H1 (cell line): ENCODE results near the gene PLPPR3. TPM values are rescaled to one million over a fixed set of nuclear protein-coding genes. Genes with fewer than 3 reads are reported as not detected.
A peak's percentile ranks its signal among the peaks of the same experiment; 100 is the strongest.

Experiments
- CTCF ChIA-PET: fragments of 300-600 bp; sonication (Branson Sonifier 250); formaldehyde crosslinking; loops from one replicate; lab custom pipeline; 2021; ENCODE audit not compliant: partially characterized antibody; lab: Charles Lee
- POLR2A ChIA-PET: fragments of 300-600 bp; sonication (Branson Sonifier 250); formaldehyde crosslinking; loops from one replicate; lab custom pipeline; 2021; ENCODE audit warnings: inconsistent platforms; ENCODE audit not compliant: partially characterized antibody; lab: Charles Lee
- DNase-seq, 2 experiments: peaks; one replicate each; pipeline versions ENCODE4 v3.0.0 to v3.0.0-alpha.2; 2010 to 2022; ENCODE audit warnings: low spot score in 2 of 2, low read depth in 1 of 2, mixed read lengths in 1 of 2
- FAIRE-seq: peaks from 2 replicates; lab custom pipeline; 2011; peaks lifted over from hg19 to GRCh38; lab: Jason Lieb, UNC
- H2AFZ ChIP-seq: 2 replicates; pipeline ENCODE4 v1.8.1; 2012; ENCODE audit warnings: low read length, inconsistent platforms
- H2AK5ac ChIP-seq: 2 replicates; pipeline ENCODE4 v1.6.1; 2013; ENCODE audit warnings: low read depth, low read length
- H2BK120ac ChIP-seq: replicated peaks from 2 replicates; pipeline ENCODE3; 2013; ENCODE audit warnings: low read depth, low read length, inconsistent platforms
- H2BK12ac ChIP-seq: 2 replicates; pipeline ENCODE4 v1.6.1; 2013; ENCODE audit warnings: low read depth, low read length
- H2BK15ac ChIP-seq: 2 replicates; pipeline ENCODE4 v1.6.1; 2013; ENCODE audit warnings: low read length
- H2BK20ac ChIP-seq: 2 replicates; pipeline ENCODE4 v1.6.1; 2013; ENCODE audit warnings: low read length
- H2BK5ac ChIP-seq: 2 replicates; pipeline ENCODE4 v1.6.1; 2013; ENCODE audit warnings: low read depth, low read length
- H3K14ac ChIP-seq: 2 replicates; pipeline ENCODE4 v1.6.1; 2013; ENCODE audit warnings: inconsistent platforms; ENCODE audit not compliant: insufficient read length
- H3K18ac ChIP-seq: 2 replicates; pipeline ENCODE4 v1.6.1; 2013; ENCODE audit warnings: low read length; ENCODE audit errors: extremely low read depth
- H3K23ac ChIP-seq: 2 replicates; pipeline ENCODE4 v1.6.1; 2013; ENCODE audit warnings: inconsistent platforms; ENCODE audit not compliant: insufficient read length
- H3K23me2 ChIP-seq: 2 replicates; pipeline ENCODE4 v1.6.1; 2013; ENCODE audit warnings: low read depth, low read length
- H3K27ac ChIP-seq: 2 replicates; pipeline ENCODE4 v1.6.1; 2011; ENCODE audit warnings: low read depth, low read length, inconsistent platforms
- H3K27me3 ChIP-seq, 4 experiments: replicated peaks in 1 of 4; 1 replicate in 1 of 4; 2 replicates in 3 of 4; pipeline versions ENCODE4 v1.6.1 to v1.8.1; 2011 to 2013; ENCODE audit warnings: low read length in 3 of 4, mild to moderate bottlenecking in 3 of 4, inconsistent platforms in 2 of 4, mixed read lengths in 2 of 4, moderate library complexity in 1 of 4; ENCODE audit not compliant: control insufficient read depth in 3 of 4, insufficient read depth in 3 of 4; ENCODE audit errors: extremely low read depth in 1 of 4
- H3K36me3 ChIP-seq, 4 experiments: 2 replicates each; pipeline versions ENCODE4 v1.6.1 to v1.8.1; 2011 to 2013; ENCODE audit warnings: mild to moderate bottlenecking in 4 of 4, low read length in 3 of 4, moderate library complexity in 2 of 4, control low read depth in 1 of 4, inconsistent platforms in 1 of 4; ENCODE audit not compliant: insufficient read depth in 4 of 4, control insufficient read depth in 2 of 4
- H3K4ac ChIP-seq: replicated peaks from 2 replicates; pipeline ENCODE3; 2013; ENCODE audit warnings: low read length, low read depth, mixed read lengths, inconsistent platforms; ENCODE audit not compliant: insufficient read length
- H3K4me1 ChIP-seq, 4 experiments: replicated peaks in 1 of 4; 1 replicate in 1 of 4; 2 replicates in 3 of 4; pipeline versions ENCODE4 v1.6.1 to v1.8.1; 2011 to 2013; ENCODE audit warnings: low read length in 3 of 4, inconsistent platforms in 2 of 4, mixed read lengths in 1 of 4; ENCODE audit not compliant: insufficient read depth in 4 of 4, control insufficient read depth in 3 of 4
- H3K4me2 ChIP-seq, 2 experiments: 2 replicates each; pipeline versions ENCODE4 v1.6.1 to v1.8.1; 2011 to 2013; ENCODE audit warnings: low read depth in 2 of 2, low read length in 2 of 2, control low read depth in 1 of 2, inconsistent platforms in 1 of 2, mild to moderate bottlenecking in 1 of 2; ENCODE audit not compliant: insufficient read depth in 1 of 2
- H3K4me3 ChIP-seq, 4 experiments: fragments of 200-600, 300-600 bp in 1 of 4; sonication (generic), shearing (Covaris generic), sonication (Bioruptor Twin) in 1 of 4; 2 replicates each; pipeline versions ENCODE4 v1.5.1 to v1.8.1; 2011 to 2016; ENCODE audit warnings: low read length in 4 of 4, low read depth in 3 of 4, control low read depth in 2 of 4, inconsistent platforms in 2 of 4, mild to moderate bottlenecking in 2 of 4, mixed read lengths in 1 of 4, moderate library complexity in 1 of 4; ENCODE audit not compliant: insufficient read depth in 2 of 4; ENCODE audit errors: extremely low read depth in 1 of 4
- H3K56ac ChIP-seq: replicated peaks from 2 replicates; pipeline ENCODE3; 2013; ENCODE audit warnings: low read depth, mild to moderate bottlenecking, mixed read lengths, low read length, inconsistent platforms; ENCODE audit not compliant: insufficient read length
- H3K79me1 ChIP-seq: 2 replicates; pipeline ENCODE4 v1.6.1; 2013; ENCODE audit warnings: low read depth, low read length, control low read depth
- H3K79me2 ChIP-seq, 2 experiments: 2 replicates each; pipeline versions ENCODE4 v1.6.1 to v1.8.1; 2012 to 2013; ENCODE audit warnings: low read length in 2 of 2, mild to moderate bottlenecking in 2 of 2, inconsistent platforms in 1 of 2; ENCODE audit not compliant: insufficient read depth in 2 of 2, control insufficient read depth in 1 of 2
- H3K9ac ChIP-seq, 4 experiments: replicated peaks in 1 of 4; 1 replicate in 1 of 4; 2 replicates in 3 of 4; pipeline versions ENCODE4 v1.6.1 to v1.8.1; 2011 to 2013; ENCODE audit warnings: low read depth in 3 of 4, low read length in 3 of 4, control low read depth in 2 of 4, mild to moderate bottlenecking in 2 of 4, moderate library complexity in 2 of 4, inconsistent platforms in 1 of 4; ENCODE audit errors: extremely low read depth in 1 of 4
- H3K9me3 ChIP-seq, 2 experiments: 2 replicates each; pipeline versions ENCODE4 v1.6.1 to v1.8.1; 2012 to 2013; ENCODE audit warnings: mild to moderate bottlenecking in 2 of 2, moderate library complexity in 2 of 2, control low read depth in 1 of 2, inconsistent platforms in 1 of 2, low read depth in 1 of 2, low read length in 1 of 2, mixed read lengths in 1 of 2; ENCODE audit not compliant: insufficient read depth in 2 of 2
- H4K20me1 ChIP-seq, 2 experiments: replicated peaks in 1 of 2; 2 replicates each; pipeline versions ENCODE3 to v1.8.1; 2011 to 2013; ENCODE audit warnings: inconsistent platforms in 2 of 2, low read length in 2 of 2, mild to moderate bottlenecking in 1 of 2; ENCODE audit not compliant: insufficient read depth in 2 of 2, control insufficient read depth in 1 of 2
- H4K5ac ChIP-seq: 2 replicates; pipeline ENCODE4 v1.6.1; 2013; ENCODE audit warnings: low read length, low read depth, mixed read lengths, inconsistent platforms; ENCODE audit not compliant: insufficient read length
- H4K8ac ChIP-seq: 2 replicates; pipeline ENCODE4 v1.8.0; 2013; ENCODE audit warnings: mild to moderate bottlenecking, moderate library complexity, low read length, inconsistent platforms; ENCODE audit not compliant: insufficient read depth; ENCODE audit errors: extremely low read depth
- H4K91ac ChIP-seq: replicated peaks from 2 replicates; pipeline ENCODE3; 2013; ENCODE audit warnings: low read length, mixed read lengths, inconsistent platforms; ENCODE audit not compliant: insufficient read length
- EZH2 ChIP-seq: fragments of 200-600 bp; sonication (generic); IDR thresholded peaks from 2 replicates; pipeline ENCODE4 v1.7.1; 2012; ENCODE audit warnings: low read depth, mild to moderate bottlenecking, moderate library complexity, low read length, inconsistent platforms; ENCODE audit not compliant: severe bottlenecking
- FOSL1 ChIP-seq: IDR thresholded peaks from 2 replicates; pipeline ENCODE4 v1.6.1; 2011; ENCODE audit warnings: mild to moderate bottlenecking, low read depth, low read length, moderate library complexity; ENCODE audit not compliant: insufficient read depth
- MAX ChIP-seq: IDR thresholded peaks from 2 replicates; pipeline ENCODE4 v1.6.1; 2012; ENCODE audit warnings: inconsistent platforms
- POU5F1 ChIP-seq: IDR thresholded peaks from 2 replicates; pipeline ENCODE4 v1.6.1; 2011; ENCODE audit warnings: low read depth, mild to moderate bottlenecking, low read length, moderate library complexity
- RAD21 ChIP-seq, 2 experiments: IDR thresholded peaks in 1 of 2; conservative IDR thresholded peaks in 1 of 2; 2 replicates each; pipeline ENCODE4 v1.6.1; 2011; ENCODE audit warnings: low read depth in 2 of 2, low read length in 2 of 2, improper control_type of control experiment in 1 of 2, inconsistent platforms in 1 of 2, mild to moderate bottlenecking in 1 of 2, moderate library complexity in 1 of 2
- RFX5 ChIP-seq: IDR thresholded peaks from 2 replicates; pipeline ENCODE4 v1.6.1; 2011; ENCODE audit warnings: low read depth, low read length, improper control_type of control experiment, borderline replicate concordance
- RNF2 ChIP-seq: fragments of 200-900, 300-1000 bp; sonication (generic); IDR thresholded peaks from 2 replicates; pipeline ENCODE4 v1.7.1; 2016; ENCODE audit warnings: borderline replicate concordance, low read depth, mild to moderate bottlenecking, antibody characterized with exemption, low read length; ENCODE audit not compliant: poor library complexity, severe bottlenecking; ENCODE audit errors: missing control alignments
- RXRA ChIP-seq: IDR thresholded peaks from 2 replicates; pipeline ENCODE4 v1.6.1; 2011; ENCODE audit warnings: low read depth, mild to moderate bottlenecking, low read length, moderate library complexity; ENCODE audit not compliant: insufficient read depth
- SRF ChIP-seq: IDR thresholded peaks from 2 replicates; pipeline ENCODE4 v1.6.1; 2011; ENCODE audit warnings: mild to moderate bottlenecking, low read depth, low read length, moderate library complexity
- WGBS, 2 experiments: shearing (Covaris generic) in 1 of 2; methylation state at CpG; one replicate each; pipeline versions ENCODE4 v1.1.6 to v1.1.7; 2013 to 2015; ENCODE audit warnings: low lambda C conversion rate in 2 of 2, mixed read lengths in 2 of 2, inconsistent platforms in 1 of 2, low coverage in 1 of 2, missing lambda C conversion rate in 1 of 2; ENCODE audit not compliant: insufficient replicate concordance in 2 of 2, insufficient coverage in 1 of 2, insufficient read length in 1 of 2; ENCODE audit errors: extremely low coverage in 1 of 2, missing lambda C conversion rate in 1 of 2; 5-methylcytosine and 5-hydroxymethylcytosine counted together
- polyA plus RNA-seq, 7 experiments: library from polyadenylated mRNA; depleted of rRNA in 3 of 7; stranded (reverse) in 5 of 7; unstranded in 2 of 7; fragments of >200 nt in 5 of 7; fragments of 200-250 nt in 2 of 7; gene quantifications; 1 replicate in 5 of 7; 2 replicates in 1 of 7; 4 replicates in 1 of 7; pipeline versions ENCODE4 v1.2.1 to v1.2.3, GENCODE V29; 2011 to 2013; ENCODE audit warnings: missing spikeins in 2 of 7, mixed read lengths in 2 of 7
- total RNA-seq: library from RNA; stranded (reverse); fragmentation: NEBNext Ultra II Directional; extraction: Animal tissue kit (Norgen Biotek cat#: 25700); gene quantifications from 2 replicates; pipeline ENCODE4 v1.2.1, GENCODE V29; 2021

Gene PLPPR3
- total and polyA plus RNA-seq, 2 of the 8 experiments (the other 6 are each of a cell fraction or from before 2014, with no cell fraction given) = 71.7 to 76.4 TPM

- peak overlapping the region; percentile 63 to 72 for H3K4me2 ChIP-seq
- no peak overlapping the region for H3K23ac ChIP-seq
- H3K79me1 ChIP-seq = no peaks in the 10 kb centered on the region
- CTCF ChIA-PET = interaction anchor here (1.2 to 3.8 kb wide), 16 partner anchors 8 to 381 kb away, joined by 3 to 22 read pairs (median 8); partner anchors contain the start of gene WDR18
- DNase-seq (peak; percentile 70 to 98), FAIRE-seq (no peak)
- H3K4me3 ChIP-seq = peak overlapping the region; percentile 19 to 59 (median 34); a peak in 7 of 8 replicates
- peaks cover 0 to 10% of the 10 kb centered on the region in 2 experiments for H4K20me1 ChIP-seq
- H3K36me3 ChIP-seq = no peaks in the 10 kb centered on the region; a peak in 1 of 8 replicates
- peaks cover 9 to 25% (median 13%) of the 10 kb centered on the region in 4 experiments for H3K27me3 ChIP-seq
- no peak overlapping the region for H3K56ac ChIP-seq
- H2BK120ac ChIP-seq = no peak overlapping the region
- no peaks in the 10 kb centered on the region for H3K79me2 ChIP-seq
- peak overlapping the region; percentile 80; the same call in 1 of the 2 replicates for H2BK20ac ChIP-seq
- H4K8ac ChIP-seq = peak overlapping the region; percentile 95; the same call in 1 of the 2 replicates
- peak overlapping the region; percentile 66 for H4K5ac ChIP-seq
- 23% methylated on average over 32 of the region's 48 CpGs; no CpG with 5 or more reads in 1 of the 2 experiments for WGBS, 2 experiments
- H4K91ac ChIP-seq = peak overlapping the region; percentile 91
- H3K23me2 ChIP-seq = peaks cover 10% of the 10 kb centered on the region; the same call in 1 of the 2 replicates
- peaks cover 0 to 11% (median 7%) of the 10 kb centered on the region in 4 experiments; a peak in 6 of 7 replicates for H3K4me1 ChIP-seq
- no peak overlapping the region; the same call in 1 of the 2 replicates for H2BK5ac ChIP-seq
- H3K9ac ChIP-seq = peak overlapping the region in 1 of 4 experiments; percentile 12; a peak in 1 of 7 replicates
- H2BK15ac ChIP-seq = no peak overlapping the region
- no peak overlapping the region for H2AFZ ChIP-seq
- POLR2A ChIA-PET = interaction anchor here (0.6 to 2.8 kb wide), 19 partner anchors 10 to 290 kb away, joined by 3 to 22 read pairs (median 3); partner anchors contain the start of genes AZU1, BSG, KISS1R and MED16
- no peak overlapping the region for H2AK5ac ChIP-seq
- peak overlapping the region; percentile 60 for H3K18ac ChIP-seq
- no peaks in the 10 kb centered on the region for H3K9me3 ChIP-seq
- no peak overlapping the region for H3K27ac ChIP-seq
- H2BK12ac ChIP-seq = 0 out of 2 replicates have a peak overlapping the region, but pooled peaks have one; percentile 50
- H3K14ac ChIP-seq = no peak overlapping the region
- no peak overlapping the region for H3K4ac ChIP-seq
- TF ChIP-seq POU5F1 = no peak
- TF ChIP-seq RAD21 (IDR thresholded peaks at IDR 0.05 in 1 of 2, conservative IDR thresholded peaks at IDR 0.05 in 1 of 2; ENCODE audit: low read depth in 2 of 2, low read length in 2 of 2) = no peak
- no peak for TF ChIP-seq RXRA
- peak; percentile 77; the same call in 1 of the 2 replicates for TF ChIP-seq MAX
- TF ChIP-seq EZH2 = no peak
- TF ChIP-seq RFX5 = no peak
- TF ChIP-seq RNF2 = no peak
- no peak for TF ChIP-seq SRF
- TF ChIP-seq FOSL1 = no peak
Measured at GRCh38 chr19:862581-863314, 41.0 kb upstream of the PLPPR3 start.
